Left kidney (tissue), 8 donors: ENCODE results near the gene TAS1R1. TPM values are rescaled to one million over a fixed set of nuclear protein-coding genes. Genes with fewer than 3 reads are reported as not detected.

Experiments
- DNase-seq: peaks from one replicate; pipeline ENCODE4 v3.0.0-alpha.2; 2013
- long read RNA-seq, 8 donors: transcript quantifications; one replicate each; lab custom pipeline, GENCODE V29; 2026
- polyA plus RNA-seq: library from polyadenylated mRNA; unstranded; fragments of 120-200 nt; gene quantifications from one replicate; pipeline ENCODE4 v1.2.1, GENCODE V29; 2013; ENCODE audit not compliant: insufficient read length

Gene TAS1R1
- polyA plus RNA-seq = not detected
- long read RNA-seq, donor 1 = 0 reads
- long read RNA-seq, donor 2 = 0 reads
- long read RNA-seq, donor 3 = 0 reads
- long read RNA-seq, donor 4 = 0 reads
- long read RNA-seq, donor 5 = 0 reads
- long read RNA-seq, donor 6 = 0 reads
- long read RNA-seq, donor 7 = 0 reads
- long read RNA-seq, donor 8 = 0 reads

DNA sequence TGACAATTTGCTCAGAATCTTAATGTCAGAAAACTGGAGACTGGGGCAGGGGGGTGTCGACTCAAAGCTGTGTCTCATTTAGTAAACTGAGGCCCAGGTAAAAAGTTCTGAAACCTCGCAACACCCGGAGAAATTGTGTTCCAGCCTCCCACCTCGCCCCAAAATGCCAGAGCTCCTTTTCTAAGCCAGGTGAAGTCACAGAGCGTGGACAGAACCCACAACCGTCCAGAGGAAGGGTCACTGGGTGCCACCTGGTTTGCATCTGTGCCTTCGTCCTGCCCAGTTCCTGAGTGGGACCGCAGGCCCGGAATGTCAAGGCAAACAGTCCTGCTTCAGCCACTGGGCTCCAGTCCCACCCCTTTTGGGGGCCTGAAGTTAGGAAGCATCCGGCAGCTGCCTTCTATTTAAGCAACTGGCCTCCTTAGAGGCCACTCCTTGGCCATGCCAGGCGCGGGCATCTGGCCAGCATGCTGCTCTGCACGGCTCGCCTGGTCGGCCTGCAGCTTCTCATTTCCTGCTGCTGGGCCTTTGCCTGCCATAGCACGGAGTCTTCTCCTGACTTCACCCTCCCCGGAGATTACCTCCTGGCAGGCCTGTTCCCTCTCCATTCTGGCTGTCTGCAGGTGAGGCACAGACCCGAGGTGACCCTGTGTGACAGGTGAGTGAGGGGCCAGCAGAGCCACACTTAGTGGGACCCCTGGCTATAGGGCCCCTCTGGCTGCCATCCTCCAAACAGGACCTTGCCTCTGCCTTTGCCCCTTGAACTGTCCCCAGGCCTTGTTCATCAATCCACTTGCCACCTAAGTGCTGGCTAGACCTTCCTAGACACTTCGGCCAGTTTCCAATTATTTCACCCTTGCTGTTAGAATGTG, at the start of gene TAS1R1:
Gene TAS1R1, plus strand, starts transcription at position 401 of the 872 bp plus-strand sequence. Its CDS starts 67 bp downstream, at position 468.
- DNase-seq = no peak

DNA sequence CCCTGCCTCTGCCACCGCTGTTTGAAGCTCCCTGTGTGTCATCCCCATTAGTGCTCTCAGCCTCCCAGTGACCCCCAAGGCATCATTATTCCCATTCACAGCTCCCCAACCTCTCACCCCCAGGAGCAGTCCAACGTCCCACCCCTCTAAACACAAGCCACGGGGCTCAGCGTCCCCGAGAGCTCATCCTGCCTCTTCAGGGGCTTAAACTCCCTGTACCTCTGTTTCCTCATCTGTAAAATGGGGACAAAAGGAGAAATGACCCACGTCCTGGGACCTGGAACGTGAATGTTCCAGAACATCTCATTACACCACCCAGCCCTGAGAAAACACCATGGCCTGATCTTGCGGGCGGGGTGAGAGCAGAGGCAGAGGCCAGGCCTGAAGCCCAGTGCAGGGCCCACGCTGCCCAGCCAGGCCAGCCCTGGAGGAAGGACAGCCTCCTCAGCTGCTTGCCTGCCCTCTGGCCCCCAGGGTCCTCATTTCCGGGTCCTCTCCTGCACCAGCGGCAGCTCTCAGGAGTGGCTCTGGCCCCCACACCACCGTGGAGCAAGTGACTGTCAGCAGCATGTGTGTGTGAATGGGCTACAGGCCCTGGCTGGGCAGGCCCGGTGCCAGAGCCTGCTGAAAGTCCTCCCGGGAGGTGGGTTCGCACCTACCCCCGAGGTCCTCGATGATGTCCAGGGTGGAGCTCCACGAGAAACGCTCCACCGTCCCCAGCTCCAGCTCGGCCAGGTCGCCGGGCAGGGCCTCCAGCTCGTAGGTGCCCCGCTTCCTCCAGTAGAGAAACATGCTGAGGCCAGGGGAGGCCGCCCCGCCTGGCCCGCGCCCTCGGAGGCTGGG, 49.5 kb upstream of the TAS1R1 start:
- no peak for DNase-seq

DNA sequence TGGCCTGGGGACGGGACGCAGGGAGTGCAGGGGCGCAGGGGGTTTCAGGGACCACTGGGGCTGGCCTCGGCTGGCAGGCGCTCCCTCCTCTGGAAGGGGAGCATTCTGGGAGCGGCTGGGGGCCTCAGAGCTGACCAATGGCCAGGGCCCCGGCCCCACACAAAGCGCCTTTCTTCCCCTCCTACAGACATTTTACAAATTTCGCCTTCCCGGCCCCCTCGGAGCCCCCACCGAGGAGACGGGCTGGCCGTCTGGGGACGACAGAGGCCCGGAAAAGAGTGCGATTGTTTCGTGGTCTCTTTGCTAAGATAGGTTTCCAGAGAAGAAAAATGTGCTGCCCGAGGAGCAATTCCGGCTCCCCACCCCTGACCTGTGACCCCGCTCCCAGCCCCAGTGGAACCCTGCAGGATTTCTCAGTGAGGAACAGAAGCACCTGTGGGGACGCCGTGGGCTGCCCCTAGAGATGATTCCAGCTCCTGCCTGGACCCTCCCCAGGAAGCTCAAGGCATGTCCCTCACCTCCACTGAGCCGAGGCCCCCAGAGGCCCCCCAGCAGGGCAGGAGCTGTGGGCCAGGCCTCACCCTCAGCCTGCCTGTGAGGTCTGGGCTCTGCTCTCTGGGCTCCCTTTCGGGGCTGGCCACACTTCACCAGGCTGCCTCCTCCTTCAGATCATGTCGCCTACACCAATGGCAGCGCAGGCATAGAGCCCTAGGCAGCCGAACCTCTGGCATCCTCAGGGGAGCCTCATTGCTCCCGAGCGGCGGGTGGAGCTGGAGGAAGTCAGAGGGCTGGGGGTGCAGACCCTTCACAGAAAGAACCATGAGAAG, 48.7 kb upstream of the TAS1R1 start:
- DNase-seq = no peak

- no peak for DNase-seq
Measured at GRCh38 chr1:6507037-6507428, 48.1 kb upstream of the TAS1R1 start.

GRCh38 chr1:6507461-6507911, 47.6 kb upstream of the TAS1R1 start:
- no peak for DNase-seq

DNA sequence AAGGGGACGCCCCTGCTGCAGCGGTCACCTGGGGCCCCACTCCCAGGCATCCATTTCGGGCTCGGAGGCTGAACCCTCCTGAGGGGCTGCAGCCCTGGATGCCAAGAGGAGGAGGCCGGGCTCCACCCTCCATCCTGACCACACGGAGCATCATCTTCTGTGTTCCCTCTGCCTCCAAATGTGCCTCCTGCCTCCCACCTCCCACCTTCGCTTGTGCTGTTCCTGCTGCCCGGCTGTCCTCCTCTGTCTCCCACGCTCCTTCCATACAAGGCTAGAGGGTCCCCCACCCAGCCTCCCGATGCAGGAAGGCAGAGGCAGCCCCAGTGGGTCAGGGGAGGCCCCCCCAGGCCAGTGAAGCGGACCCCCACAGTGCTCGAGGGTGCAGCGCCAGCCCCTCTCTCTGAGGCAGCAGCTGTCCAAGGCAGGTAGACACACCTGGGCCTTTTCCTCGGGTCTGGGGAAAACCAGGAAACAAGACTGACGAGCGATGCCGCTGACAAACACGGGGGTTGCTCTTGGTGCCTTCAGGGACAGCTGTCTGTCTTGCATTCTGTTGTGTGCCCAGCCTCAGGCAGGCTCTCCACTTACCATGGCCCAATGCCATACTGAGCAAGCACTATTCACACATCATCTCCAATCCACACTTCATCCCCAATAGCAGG, 46.8 kb upstream of the TAS1R1 start:
- no peak for DNase-seq

GRCh38 chr1:6508816-6509189, 46.3 kb upstream of the TAS1R1 start:
- DNase-seq = no peak

- no peak for DNase-seq
Measured at GRCh38 chr1:6509220-6509918, 45.7 kb upstream of the TAS1R1 start.

DNA sequence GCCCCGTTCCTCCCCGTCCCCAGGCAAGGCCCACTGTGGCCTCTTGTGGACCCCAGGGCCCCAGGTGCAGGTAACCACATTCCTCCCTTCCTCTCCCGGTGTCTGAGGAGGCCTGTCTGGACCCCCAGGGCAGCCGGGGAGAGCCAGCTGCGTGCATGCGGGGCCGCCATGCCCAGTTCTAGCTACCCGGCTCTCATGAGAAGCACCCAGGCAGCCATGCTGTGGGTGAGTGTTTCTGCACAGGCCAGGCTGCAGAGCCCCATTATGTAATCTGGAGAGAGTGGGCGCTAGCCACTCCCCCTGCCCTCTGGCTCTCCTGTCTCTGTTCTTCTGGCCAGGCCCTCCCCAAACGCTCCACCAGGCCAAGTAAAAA, 45.2 kb upstream of the TAS1R1 start:
- DNase-seq = no peak

DNA sequence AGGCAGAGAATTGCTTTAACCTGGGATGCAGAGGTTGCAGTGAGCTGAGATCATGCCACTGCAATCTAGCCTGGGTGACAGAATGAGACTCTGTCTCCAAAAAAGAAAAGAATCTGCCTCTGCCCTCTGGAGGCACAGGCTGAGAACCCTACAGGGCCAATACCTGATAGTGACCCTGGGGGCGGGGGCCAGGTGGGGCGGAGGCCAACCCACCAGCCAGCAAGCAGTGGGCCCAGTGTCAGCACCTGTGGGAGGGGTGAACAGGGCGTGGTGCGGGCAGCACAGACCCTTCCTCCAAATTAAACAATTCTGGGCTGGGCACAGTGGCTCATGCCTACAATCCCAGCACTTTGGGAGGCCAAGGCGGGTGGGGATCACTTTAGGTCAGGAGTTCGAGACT, 44.6 kb upstream of the TAS1R1 start:
- DNase-seq = no peak

GRCh38 chr1:6511056-6511455, 44.1 kb upstream of the TAS1R1 start:
- no peak for DNase-seq

GRCh38 chr1:6511561-6512244, 43.4 kb upstream of the TAS1R1 start:
- DNase-seq = no peak

DNA sequence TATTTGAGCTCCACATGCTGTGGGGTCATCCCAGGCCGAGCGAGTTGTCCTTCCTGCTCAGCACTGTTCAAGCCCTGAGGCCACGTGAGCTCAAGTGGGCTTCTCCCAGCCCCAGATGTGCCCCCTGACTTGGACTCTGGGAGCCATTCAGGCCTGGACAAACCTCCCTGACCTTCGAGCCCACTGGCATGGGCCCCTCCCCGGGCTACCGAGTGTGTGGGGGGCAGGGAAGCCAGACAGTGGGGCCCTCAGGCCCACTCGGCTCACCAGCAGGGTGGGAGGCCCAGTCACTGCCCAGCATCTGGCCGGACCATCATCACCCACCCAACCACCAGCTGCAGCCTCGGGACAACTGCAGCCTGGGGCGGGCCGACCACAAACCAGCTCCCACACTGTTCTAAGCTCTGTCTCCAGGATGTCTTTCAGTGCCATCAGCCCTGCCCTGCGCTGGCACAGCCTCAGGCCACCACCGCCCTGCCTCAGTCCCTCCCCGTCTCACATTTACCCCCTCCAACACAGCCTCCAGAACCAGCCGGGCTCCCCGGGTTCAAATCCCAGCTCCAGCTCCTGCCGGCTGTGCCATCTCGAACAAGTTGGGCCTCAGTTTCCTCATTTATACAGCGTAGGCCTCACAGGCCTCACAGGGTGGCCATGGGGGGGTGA, 42.7 kb upstream of the TAS1R1 start:
- DNase-seq = no peak

GRCh38 chr1:6512908-6513280, 42.2 kb upstream of the TAS1R1 start:
- DNase-seq = no peak

DNA sequence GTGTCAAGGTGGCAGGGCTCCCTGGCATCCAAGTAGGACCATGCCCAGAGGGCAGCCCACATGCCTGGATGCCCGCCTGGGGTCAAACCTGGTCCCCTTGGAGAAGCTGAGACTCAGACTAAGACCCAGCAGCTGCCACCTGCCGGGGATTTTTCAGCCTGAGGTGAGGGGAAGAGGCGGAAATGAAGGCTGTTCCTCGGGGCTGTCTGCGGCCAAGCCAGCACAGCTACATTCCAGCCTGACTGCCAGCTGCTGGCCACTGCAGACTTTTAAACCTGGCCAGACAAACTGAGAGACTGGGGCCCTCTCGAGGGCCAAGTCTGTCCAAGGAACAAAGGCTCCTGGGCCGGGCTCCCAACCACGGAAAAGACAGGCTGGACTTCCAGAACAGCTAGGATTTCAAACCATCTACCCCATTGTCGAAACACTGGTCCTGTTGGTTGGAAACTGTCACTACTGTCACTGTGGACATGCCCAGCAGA, 41.7 kb upstream of the TAS1R1 start:
- no peak for DNase-seq

- DNase-seq = no peak
Measured at GRCh38 chr1:6515771-6516170, 39.3 kb upstream of the TAS1R1 start.

DNA sequence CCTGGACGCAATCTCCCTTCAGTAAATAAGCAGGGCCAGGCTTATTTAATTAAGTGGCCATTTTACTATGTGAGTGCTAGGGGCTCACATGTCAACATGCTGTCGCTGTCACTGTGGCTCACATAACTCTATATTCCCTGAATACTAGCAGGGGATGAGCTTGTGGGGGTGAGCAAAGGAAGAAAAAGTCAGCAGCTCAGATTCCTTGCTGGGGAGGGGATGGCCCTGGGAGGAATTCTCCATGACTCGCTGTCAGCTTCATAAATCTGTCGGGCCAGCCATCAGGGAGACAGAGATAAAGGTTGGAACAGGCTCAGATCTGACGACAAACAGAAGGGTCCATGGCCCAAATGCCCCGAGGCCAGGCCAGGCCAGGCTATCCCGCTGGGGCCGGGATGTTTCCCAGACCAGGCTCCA, 37.7 kb upstream of the TAS1R1 start:
- peak; percentile 39 for DNase-seq

DNA sequence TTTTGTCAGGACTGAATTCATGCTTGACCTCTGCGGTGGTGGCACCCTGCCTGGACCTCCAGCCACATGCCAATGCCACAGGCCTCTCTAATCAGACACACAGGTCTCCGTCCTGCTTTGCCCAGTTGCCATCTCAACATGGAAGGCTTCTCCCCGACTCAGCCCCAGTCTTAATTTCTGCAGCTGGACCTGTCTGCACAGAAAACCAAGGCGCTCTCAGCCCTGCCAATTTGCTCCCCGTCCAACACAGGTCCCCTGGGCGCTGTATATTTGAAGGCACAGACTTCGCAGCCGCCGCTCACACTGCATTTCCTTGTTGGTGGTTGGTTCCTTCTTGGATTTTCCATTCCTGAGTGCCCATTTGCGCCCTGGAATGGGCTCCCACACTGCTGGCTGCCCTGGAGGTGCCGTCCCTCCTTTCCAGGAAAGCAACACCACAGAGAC, 35.6 kb upstream of the TAS1R1 start:
- no peak for DNase-seq

DNA sequence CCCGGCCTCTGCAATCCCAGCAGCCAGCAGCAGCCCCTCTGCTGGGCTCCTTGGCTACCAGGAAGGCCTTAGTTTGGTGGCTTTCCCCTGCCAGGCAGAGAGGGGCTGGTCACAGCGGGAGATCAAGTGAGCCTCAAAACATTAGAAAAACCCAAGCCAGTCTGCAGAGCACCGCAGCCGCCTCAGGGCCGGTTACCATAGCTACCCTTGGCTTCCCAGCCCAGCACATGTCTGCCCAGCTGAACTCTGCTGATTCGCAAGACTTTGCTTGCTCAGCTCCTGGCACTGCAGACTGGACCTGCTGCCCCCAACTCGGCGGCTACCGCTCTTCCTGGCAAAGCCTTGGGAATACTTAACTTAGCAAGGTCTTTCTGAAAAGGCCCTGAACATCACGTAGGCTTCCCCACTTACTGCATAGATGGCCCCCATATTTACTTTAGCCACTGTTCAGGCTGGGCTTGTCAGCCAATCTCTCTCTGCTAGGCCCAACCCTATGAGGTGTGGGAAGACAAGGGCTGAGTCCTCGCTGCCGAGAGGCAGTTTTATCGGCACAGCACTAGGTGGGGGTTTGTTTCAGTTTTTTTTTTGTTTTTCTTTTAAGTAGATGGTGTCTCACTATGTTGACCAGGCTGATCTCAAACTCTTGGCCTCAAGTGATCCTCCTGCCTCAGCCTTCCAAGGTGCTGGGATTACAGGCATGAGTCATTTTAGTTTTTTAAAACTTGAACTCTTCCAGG, 35.0 kb upstream of the TAS1R1 start:
- DNase-seq = peak; percentile 61
